GM21717 (cell line): ENCODE results near the gene IL9R.
"Not testable (repeated sequence)": the region's sequence is repeated elsewhere in the genome, so short reads cannot be mapped to it uniquely, and the experiment has no call there.

Experiments
- ATAC-seq: cut with Tn5 transposase; IDR thresholded peaks from one replicate; pipeline ENCODE4 v1.9.1; 2021; ENCODE audit warnings: mild to moderate bottlenecking, moderate library complexity; ENCODE audit not compliant: unreplicated experiment

Gene IL9R

DNA sequence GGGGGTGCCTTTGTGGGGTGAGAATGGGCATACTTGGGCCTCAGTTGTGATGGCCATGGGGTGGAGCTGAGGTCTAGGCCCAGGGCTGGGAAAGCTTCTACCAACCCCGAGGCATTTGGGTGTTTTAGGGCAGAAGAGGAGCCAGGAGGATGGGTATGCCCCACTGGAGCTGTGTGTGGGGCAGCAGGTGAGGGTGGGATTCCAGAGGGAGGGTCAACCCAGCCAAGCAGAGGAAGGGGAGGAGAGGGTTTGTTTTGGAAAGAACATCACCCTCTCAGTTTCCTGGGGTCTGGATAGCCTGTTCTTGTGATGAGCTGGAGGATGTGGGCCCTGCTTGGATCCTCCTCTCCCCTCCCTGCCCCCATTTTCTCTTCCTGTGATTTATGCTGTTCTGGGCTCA lies 620 bp downstream of the IL9R start:
- ATAC-seq, result no peak

- ATAC-seq, result no peak
Measured at GRCh38 chrX:155998761-155999510, 1.4 kb downstream of the IL9R start.

- not testable (repeated sequence) for ATAC-seq
Measured at GRCh38 chrX:155999751-156000150, 2.3 kb downstream of the IL9R start.

DNA sequence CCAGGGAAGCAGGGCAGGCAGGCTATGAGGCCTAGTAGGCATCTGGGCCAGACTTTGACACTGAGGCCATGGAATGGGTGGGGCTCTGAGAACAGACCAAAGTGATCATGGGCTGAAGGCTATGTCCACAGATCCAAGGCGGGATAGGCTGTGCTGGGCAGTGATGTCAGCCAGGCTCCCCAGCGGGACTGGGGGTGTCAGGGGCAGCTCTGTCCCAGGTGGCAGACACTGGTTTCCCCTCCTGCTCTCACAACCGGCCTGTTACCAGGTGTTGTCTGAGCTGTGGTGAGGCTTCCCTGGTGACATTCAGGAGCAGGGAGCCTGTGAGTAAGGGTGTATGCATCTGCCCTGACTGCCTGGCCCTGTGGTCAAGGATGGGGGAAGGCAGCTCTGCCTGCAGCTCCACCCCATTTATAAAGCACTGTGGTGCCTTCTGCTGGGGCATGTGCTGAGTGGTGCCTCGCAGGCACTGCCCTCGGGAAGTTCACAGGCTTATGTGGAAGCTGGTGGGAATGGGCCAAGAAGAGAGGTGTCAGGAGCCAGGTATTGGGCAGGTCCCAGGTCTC lies 2.9 kb downstream of the IL9R start:
- ATAC-seq, result no peak

DNA sequence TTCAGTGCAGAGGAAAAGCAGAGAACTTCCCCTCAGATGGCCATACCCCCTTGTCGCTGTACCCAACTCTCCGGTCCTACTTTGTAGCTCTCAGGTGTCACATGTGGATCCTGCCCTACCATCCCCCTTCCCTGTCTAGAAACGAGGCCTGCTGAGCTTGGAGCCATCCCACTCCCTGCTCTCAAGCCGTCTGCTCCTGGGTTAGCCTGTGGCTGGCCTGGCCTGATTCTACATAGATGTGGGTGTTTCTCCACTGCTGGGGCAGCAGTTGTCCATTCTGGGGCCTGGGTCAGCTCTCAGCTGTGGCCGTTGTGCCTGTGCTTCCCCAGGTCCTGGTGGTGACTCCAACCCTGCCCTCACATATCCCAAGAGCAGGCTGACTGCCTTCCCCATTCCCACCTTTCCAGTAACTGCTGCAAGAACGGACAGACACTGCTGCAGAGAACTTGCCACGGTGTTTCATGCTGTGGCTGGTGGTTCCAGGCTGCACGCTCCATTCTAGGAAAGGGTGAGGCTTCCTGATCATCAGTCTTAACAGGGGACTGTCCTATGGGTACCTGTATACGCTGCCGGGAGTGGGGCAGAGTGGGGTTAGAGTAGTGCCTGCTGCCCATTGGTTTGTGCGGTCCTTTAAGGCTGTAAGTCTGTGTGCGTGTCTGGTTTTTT lies 3.6 kb downstream of the IL9R start:
- ATAC-seq, result no peak

DNA sequence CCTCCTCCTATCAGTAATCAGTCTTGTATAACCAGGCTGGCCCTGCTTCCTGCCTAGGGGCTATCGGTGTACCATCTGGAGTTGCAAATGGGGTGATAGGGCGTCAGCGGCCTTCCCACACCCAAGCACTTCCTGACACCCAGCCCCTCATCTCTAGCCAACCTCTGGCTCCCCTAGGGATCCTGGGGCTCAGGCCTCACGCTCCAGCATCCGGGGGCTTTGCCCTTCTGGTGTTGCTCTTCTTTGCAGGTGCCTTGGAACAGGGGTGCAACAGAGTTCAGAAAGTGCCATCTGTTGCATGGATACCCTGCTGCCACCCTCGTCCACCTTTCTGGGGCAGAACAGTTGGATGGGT lies 4.1 kb downstream of the IL9R start:
- ATAC-seq, result no peak

DNA sequence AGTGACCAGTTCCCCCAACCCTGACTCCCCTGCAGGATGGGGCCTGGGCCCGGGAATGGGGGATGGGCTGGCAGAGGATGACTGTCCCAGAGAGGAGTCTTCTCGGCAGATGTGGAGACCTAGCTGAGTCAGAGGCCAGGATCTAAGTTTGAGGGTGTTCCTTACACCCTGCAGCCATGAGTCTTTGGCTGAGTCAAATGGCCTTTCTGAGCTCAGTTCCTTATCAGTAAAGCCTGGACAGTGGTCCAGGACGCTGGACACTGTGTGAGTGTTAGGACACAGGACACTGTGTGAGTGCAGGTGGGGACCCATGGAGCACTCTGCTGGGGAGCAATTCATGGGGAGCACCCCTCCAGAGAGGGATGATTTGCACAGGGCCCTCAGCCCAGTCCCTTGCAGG lies 5.0 kb downstream of the IL9R start:
- ATAC-seq, result no peak

DNA sequence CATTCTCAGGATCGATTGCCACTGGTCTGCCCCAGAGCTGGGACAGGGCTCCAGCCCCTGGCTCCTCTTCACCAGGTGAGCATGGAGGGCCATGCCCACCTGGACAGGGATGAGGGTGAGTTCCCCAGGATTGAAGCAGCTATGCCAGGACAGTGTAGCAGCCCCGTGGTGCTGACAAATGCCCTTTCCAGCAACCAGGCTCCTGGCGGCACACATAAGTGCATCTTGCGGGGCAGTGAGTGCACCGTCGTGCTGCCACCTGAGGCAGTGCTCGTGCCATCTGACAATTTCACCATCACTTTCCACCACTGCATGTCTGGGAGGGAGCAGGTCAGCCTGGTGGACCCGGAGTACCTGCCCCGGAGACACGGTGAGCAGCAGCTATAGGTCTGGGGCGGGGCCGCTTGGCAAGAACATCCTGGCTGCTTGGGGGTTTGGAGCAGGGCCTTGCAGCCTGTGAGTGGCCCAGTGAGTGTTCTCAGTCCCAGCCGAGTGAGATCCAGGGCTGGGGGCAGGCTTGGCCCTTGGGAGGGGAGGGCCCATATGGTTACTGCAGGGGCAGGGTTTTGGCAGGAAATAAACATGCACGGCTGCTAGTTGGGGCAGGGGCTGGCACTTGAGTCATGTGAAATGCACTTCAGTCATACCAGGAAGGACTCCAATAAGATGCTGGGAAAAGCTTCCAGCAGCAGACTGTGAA lies 6.1 kb downstream of the IL9R start:
- ATAC-seq, result no peak

- ATAC-seq, result no peak
Measured at GRCh38 chrX:156004256-156004655, 6.8 kb downstream of the IL9R start.

DNA sequence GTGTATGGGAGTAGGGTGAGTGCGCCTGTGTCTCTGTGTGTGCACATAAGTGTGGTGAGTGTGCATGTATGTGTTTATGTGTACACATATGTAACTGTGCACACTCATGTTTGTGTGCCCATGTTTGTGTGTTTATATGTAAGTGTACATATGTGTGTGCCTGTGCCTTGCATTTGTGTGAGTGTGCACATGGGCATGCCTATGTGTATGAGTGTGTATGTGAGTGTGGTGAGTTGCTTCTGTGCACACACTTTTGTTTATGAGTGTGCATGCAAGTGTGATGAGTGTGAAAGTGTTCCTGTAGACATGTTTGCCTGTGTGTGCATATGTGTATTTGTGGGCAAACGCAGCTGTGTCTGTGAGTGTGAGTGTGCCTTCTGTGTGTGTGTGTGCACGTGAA lies 7.2 kb downstream of the IL9R start:
- ATAC-seq, result no peak

DNA sequence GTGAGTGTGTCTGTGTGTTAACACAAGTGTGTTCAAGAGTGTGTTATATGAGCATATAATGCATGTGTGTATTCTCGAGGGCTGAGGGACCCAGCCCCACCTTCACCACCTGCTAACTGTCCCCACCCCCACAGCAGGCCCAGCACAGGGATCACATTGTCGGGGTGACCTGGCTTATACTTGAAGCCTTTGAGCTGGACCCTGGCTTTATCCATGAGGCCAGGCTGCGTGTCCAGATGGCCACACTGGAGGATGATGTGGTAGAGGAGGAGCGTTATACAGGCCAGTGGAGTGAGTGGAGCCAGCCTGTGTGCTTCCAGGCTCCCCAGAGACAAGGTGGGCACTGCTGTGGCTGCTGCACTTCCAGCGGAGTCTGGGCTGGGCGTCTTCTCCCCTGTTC lies 7.6 kb downstream of the IL9R start:
- ATAC-seq, result no peak

DNA sequence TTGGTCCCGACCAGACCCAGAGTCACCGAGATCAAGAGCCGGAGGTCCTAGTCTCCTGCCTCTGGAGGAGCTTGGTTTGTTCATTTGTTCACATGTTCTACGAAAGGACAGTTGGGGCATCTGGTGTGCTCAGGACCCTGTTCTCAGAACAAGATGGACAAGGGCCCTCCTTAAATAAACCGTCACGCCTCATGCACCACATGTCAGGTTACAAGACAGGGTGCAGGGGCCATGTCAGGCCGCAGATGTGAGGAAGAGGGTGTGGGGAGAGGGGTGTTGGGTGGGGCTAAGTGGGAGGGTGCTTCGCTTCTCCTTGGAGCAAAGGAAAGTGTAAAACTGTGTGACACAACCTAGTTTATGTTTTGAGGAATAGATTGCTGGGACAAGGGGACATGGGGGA lies 9.0 kb downstream of the IL9R start:
- not testable (repeated sequence) for ATAC-seq

GRCh38 chrX:156008379-156008778 lies 10.9 kb downstream of the IL9R start:
- not testable (repeated sequence) for ATAC-seq

DNA sequence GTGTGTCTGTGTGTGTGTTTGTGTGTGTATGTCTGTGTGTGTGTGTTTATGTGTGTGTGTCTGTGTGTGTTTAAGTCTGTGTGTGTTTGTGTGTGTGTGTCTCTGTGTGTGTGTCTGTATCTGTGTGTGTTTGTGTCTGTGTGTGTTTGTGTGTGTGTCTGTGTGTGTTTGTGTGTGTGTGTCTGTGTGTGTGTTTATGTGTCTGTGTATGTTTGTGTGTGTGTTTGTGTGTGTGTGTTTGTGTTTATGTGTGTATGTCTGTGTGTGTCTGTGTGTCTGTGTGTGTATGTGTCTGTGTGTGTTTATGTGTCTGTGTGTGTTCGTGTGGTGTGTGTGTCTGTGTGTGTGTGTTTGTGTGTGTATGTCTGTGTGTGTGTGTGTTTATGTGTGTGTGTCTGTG lies 11.4 kb downstream of the IL9R start:
- no peak for ATAC-seq

DNA sequence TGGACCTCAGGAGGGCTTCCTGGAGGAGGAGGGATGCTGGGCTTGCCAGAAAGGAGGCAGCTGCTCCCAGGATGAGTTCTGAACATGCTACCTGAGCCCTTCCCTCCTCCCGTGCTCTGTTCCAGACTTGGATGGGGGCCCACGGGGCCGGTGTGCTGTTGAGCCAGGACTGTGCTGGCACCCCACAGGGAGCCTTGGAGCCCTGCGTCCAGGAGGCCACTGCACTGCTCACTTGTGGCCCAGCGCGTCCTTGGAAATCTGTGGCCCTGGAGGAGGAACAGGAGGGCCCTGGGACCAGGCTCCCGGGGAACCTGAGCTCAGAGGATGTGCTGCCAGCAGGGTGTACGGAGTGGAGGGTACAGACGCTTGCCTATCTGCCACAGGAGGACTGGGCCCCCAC lies 12.2 kb downstream of the IL9R start:
- ATAC-seq, result not testable (repeated sequence)

GRCh38 chrX:156013286-156013953 lies 15.9 kb downstream of the IL9R start:
- not testable (repeated sequence) for ATAC-seq

- not testable (repeated sequence) for ATAC-seq
Measured at GRCh38 chrX:156019846-156020245, 22.4 kb downstream of the IL9R start.

DNA sequence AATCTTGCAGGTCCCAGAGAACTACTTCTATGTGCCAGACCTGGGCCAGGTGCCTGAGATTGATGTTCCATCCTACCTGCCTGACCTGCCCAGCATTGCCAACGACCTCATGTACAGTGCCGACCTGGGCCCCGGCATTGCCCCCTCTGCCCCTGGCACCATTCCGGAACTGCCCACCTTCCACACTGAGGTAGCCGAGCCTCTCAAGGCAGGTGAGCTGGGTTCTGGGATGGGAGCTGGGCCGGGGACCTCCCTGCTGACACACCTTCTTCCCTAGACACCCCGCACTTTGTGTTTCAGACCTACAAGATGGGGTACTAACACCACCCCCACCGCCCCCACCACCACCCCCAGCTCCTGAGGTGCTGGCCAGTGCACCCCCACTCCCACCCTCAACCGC lies 25.5 kb downstream of the IL9R start:
- not testable (repeated sequence) for ATAC-seq

DNA sequence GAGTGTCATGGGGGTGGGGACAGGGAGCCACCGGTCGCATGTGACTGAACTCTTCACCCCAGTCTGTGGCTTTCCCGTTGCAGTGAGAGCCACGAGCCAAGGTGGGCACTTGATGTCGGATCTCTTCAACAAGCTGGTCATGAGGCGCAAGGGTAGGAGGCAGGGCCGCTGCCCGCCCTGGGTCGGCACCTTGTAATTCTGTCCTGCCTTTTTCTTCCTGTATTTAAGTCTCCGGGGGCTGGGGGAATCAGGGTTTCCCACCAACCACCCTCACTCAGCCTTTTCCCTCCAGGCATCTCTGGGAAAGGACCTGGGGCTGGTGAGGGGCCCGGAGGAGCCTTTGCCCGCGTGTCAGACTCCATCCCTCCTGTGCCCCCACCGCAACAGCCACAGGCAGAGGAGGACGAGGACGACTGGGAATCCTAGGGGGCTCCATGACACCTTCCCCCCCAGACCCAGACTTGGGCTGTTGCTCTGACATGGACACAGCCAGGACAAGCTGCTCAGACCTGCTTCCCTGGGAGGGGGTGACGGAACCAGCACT lies 27.5 kb downstream of the IL9R start:
- not testable (repeated sequence) for ATAC-seq

DNA sequence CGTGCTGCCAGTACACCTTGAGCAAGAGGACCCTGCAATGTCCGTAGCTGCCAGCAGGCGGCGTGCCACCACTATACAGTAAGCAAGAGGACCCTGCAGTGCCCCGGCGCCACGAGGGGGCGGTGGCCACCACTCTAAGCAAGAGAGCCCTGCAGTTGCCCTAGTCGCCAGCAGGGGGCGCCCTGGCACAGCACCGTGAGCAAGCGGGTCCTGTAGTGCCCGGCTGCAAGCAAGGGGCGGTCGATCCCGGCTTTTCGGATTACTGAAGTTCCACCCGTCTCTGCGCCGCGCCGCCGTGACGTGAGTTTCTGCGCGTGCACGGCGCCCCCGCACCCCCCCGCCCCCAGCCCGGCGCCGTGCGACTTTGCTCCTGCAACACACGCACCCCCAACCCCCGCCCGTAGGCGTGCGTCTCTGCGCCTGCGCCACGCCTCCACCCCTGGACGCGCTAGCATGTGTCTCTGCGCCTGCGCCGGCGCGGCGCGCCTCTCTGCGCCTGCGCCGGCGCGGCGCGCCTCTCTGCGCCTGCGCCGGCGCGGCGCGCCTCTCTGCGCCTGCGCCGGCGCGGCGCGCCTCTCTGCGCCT lies 31.2 kb downstream of the IL9R start:
- ATAC-seq, result not testable (repeated sequence)
